Pancreas (tissue), 10 donors: ENCODE measurements around the gene THBS3. TPM values are rescaled to one million over a fixed set of nuclear protein-coding genes. Genes with fewer than 3 reads are reported as not detected.
"Not testable (repeated sequence)": the region's sequence is repeated elsewhere in the genome, so short reads cannot be mapped to it uniquely, and the experiment has no call there.

Experiments
- ATAC-seq, 4 donors: fragments of 200-7000 bp; cut with Tn5 transposase; one replicate each; pipeline versions ENCODE4 v1.8.0 to v1.9.1; 2020; ENCODE audit warnings: mild to moderate bottlenecking in 4 of 4, moderate library complexity in 4 of 4
- DNase-seq, 6 donors: peaks; one replicate each; pipeline ENCODE4 v3.0.0-alpha.2; 2020
- FAIRE-seq: peaks from 2 replicates; lab custom pipeline; 2012; peaks lifted over from hg19 to GRCh38; lab: Jason Lieb, UNC
- H3K27ac ChIP-seq, 4 donors: fragments of 200-600 bp; sonication (generic); 1 replicate in 3 of 4; 2 replicates in 1 of 4; pipeline versions ENCODE4 v1.5.0 to v1.8.0; 2020
- H3K27me3 ChIP-seq, 4 donors: fragments of 200-600 bp; one replicate each; pipeline ENCODE4 v1.8.0; 2021
- H3K36me3 ChIP-seq, 3 donors: fragments of 200-600 bp; sonication (generic) in 1 of 3; one replicate each; pipeline versions ENCODE4 v1.5.0 to v1.8.0; 2020 to 2021
- H3K4me1 ChIP-seq, 3 donors: fragments of 200-600 bp; one replicate each; pipeline ENCODE4 v1.8.0; 2021
- H3K4me3 ChIP-seq, 4 donors: fragments of 200-600 bp; sonication (generic) in 2 of 4; one replicate each; pipeline versions ENCODE4 v1.5.0 to v1.8.0; 2020 to 2021
- H3K9me3 ChIP-seq, 4 donors: fragments of 200-600 bp; one replicate each; pipeline ENCODE4 v1.8.0; 2021
- CTCF ChIP-seq, 4 donors: fragments of 200-600 bp; sonication (generic) in 3 of 4; IDR thresholded peaks; one replicate each; pipeline versions ENCODE4 v1.5.0 to v1.8.0; 2021; ENCODE audit warnings: antibody characterized with exemption in 4 of 4
- WGBS, 2 donors: extraction: QIAGEN DNeasy Blood & Tissue Kit; methylation state at CpG; one replicate each; pipeline ENCODE4 v1.1.7; 2013; 5-methylcytosine and 5-hydroxymethylcytosine counted together
- intact Hi-C, 3 donors: fragments of 100-400 bp; cut with DNase I; formaldehyde crosslinking; loops; one replicate each; pipeline versions ENCODE4 v1.11.1 to v1.14.2; 2022
- polyA plus RNA-seq, 2 donors: library from polyadenylated mRNA; stranded (reverse); fragments of 200-250 nt; gene quantifications; one replicate each; pipeline ENCODE4 v1.2.3, GENCODE V29; 2013
- total RNA-seq, 6 donors: library from RNA; stranded (reverse); fragmentation: NEBNext Ultra II Directional in 4 of 6; extraction: Animal tissue kit (Norgen Biotek cat#: 25700) in 4 of 6; gene quantifications; one replicate each; pipeline versions ENCODE4 v1.2.1 to v1.2.4, GENCODE V29; 2021 to 2023
- donor health status: healthy with polysubstance abuse.
- donor health status: DM: no; HTN: no; CAD: no; lungs with moderate emphysema.
- donor health status: DM: no; HTN: no; CAD: no.
- donor health status: control.
- donor health status: control.
- donor health status: Bipolar disorder and iron deficiency.
- donor health status: DM: yes; HTN: yes; CAD: no.
- donor health status: DM: no; HTN: no; CAD: no.
- donor health status: DM: no; HTN: no; CAD: no.
- donor health status: DM: yes; HTN: yes; CAD: no.

The THBS3 gene
- total and polyA plus RNA-seq, 8 donors = 9.9 to 78.6 (median 17.3) TPM

GRCh38 chr1:155193275-155193990 lies 14.3 kb downstream of the THBS3 start:
- intact Hi-C loops = no loop called here
- DNase-seq (peak; percentile 84 to 96 (median 92)), ATAC-seq (peak; percentile 71 to 84 (median 78)), FAIRE-seq (no peak)
- 1% methylated on average over 38 of the region's 38 CpGs for WGBS, 2 donors
- peak overlapping the region; percentile 74 to 94 (median 85) for H3K27ac ChIP-seq
- no peaks in the 10 kb centered on the region for H3K36me3 ChIP-seq
- H3K4me3 ChIP-seq = peak overlapping the region in 3 of 4 donors; percentile 11 to 50 (median 46)
- no peaks in the 10 kb centered on the region for H3K27me3 ChIP-seq
- no peaks in the 10 kb centered on the region for H3K9me3 ChIP-seq
- peaks cover 9 to 11% (median 9%) of the 10 kb centered on the region in 3 donors for H3K4me1 ChIP-seq
- TF ChIP-seq CTCF (IDR thresholded peaks at IDR 0.05) = peak; percentile 89 to 97 (median 96)

- WGBS, 2 donors = 7 to 27% methylated on average over 15 to 20 of the region's 20 CpGs
- ATAC-seq (peak; percentile 59 to 72 (median 68)), DNase-seq (peak; percentile 80 to 91 (median 84)), FAIRE-seq (no peak)
- intact Hi-C loops = no loop called here
- Histone ChIP-seq H3K9me3 (no peaks in the 10 kb centered on the region), H3K36me3 (no peaks in the 10 kb centered on the region), H3K27me3 (no peaks in the 10 kb centered on the region), H3K4me1 (peaks cover 9 to 11% (median 10%) of the 10 kb centered on the region in 3 donors), H3K27ac (peak overlapping the region; percentile 74 to 94 (median 85)), H3K4me3 (peak overlapping the region in 3 of 4 donors; percentile 23 to 50 (median 46))
- TF ChIP-seq CTCF (IDR thresholded peaks at IDR 0.05) = no peak
Measured at GRCh38 chr1:155192346-155193274, 15.1 kb downstream of the THBS3 start.

- peak overlapping the region in 3 of 4 donors; percentile 23 to 50 (median 46) for H3K4me3 ChIP-seq
- H3K9me3 ChIP-seq = no peaks in the 10 kb centered on the region
- DNase-seq = peak in 5 of 6 donors; percentile 53 to 87 (median 55)
- peak overlapping the region; percentile 74 to 94 (median 85) for H3K27ac ChIP-seq
- ATAC-seq = peak in 1 of 4 donors; percentile 1
- no peaks in the 10 kb centered on the region for H3K36me3 ChIP-seq
- no peak for FAIRE-seq
- 46 to 48% methylated on average over 15 to 17 of the region's 17 CpGs for WGBS, 2 donors
- TF ChIP-seq CTCF (IDR thresholded peaks at IDR 0.05) = no peak
- peaks cover 11 to 17% (median 12%) of the 10 kb centered on the region in 3 donors for H3K4me1 ChIP-seq
- intact Hi-C loops = no loop called here
- no peaks in the 10 kb centered on the region for H3K27me3 ChIP-seq
Measured at GRCh38 chr1:155191904-155192303, 15.8 kb downstream of the THBS3 start.

- H3K27ac ChIP-seq, intact Hi-C loops, ATAC-seq, FAIRE-seq, H3K36me3 ChIP-seq, H3K27me3 ChIP-seq, H3K9me3 ChIP-seq: not testable (repeated sequence)
- Histone ChIP-seq H3K4me3 (peak overlapping the region in 1 of 4 donors; percentile 33), H3K4me1 (peaks cover 27 to 36% (median 29%) of the 10 kb centered on the region in 3 donors)
- DNase-seq = peak in 3 of 6 donors; percentile 53 to 80 (median 70)
- 58 to 65% methylated on average over 21 to 25 of the region's 45 CpGs for WGBS, 2 donors
Measured at GRCh38 chr1:155189926-155190325, 17.8 kb downstream of the THBS3 start.

- peaks cover 28 to 34% (median 31%) of the 10 kb centered on the region in 3 donors for H3K4me1 ChIP-seq
- intact Hi-C loops = no loop called here
- ATAC-seq (no peak), DNase-seq (peak in 3 of 6 donors; percentile 20 to 77 (median 42)), FAIRE-seq (no peak)
- 51 to 78% methylated on average over 10 to 14 of the region's 14 CpGs for WGBS, 2 donors
- H3K27me3 ChIP-seq = no peaks in the 10 kb centered on the region
- TF ChIP-seq CTCF (IDR thresholded peaks at IDR 0.05) = no peak
- no peaks in the 10 kb centered on the region for H3K36me3 ChIP-seq
- H3K27ac ChIP-seq = peak overlapping the region in 2 of 4 donors; percentile 37 to 77
- H3K9me3 ChIP-seq = no peaks in the 10 kb centered on the region
- H3K4me3 ChIP-seq = no peak overlapping the region
Measured at GRCh38 chr1:155188268-155188667, 19.4 kb downstream of the THBS3 start.
